Endothelial cell of umbilical vein (primary cell): Measurements from ENCODE around the gene PIK3R2.

Experiments used
- CTCF ChIP-seq, 2 donors: IDR thresholded peaks; 1 replicate in 1 of 2; 2 replicates in 1 of 2; pipeline ENCODE4 v1.5.1; 2011; ENCODE audit warnings: low read length in 2 of 2, mild to moderate bottlenecking in 2 of 2, moderate library complexity in 2 of 2, control low read depth in 1 of 2, inconsistent platforms in 1 of 2, low read depth in 1 of 2; ENCODE audit not compliant: insufficient read depth in 1 of 2; ENCODE audit errors: extremely low read depth in 1 of 2
- EZH2 ChIP-seq: IDR thresholded peaks from 2 replicates; pipeline ENCODE4 v1.6.1; 2012; ENCODE audit warnings: borderline replicate concordance, low read depth, mild to moderate bottlenecking, moderate library complexity, low read length, inconsistent platforms; ENCODE audit not compliant: severe bottlenecking
- FOS ChIP-seq: IDR thresholded peaks from 2 replicates; pipeline ENCODE4 v1.6.1; 2011; ENCODE audit warnings: mild to moderate bottlenecking, low read length, moderate library complexity, borderline replicate concordance; ENCODE audit not compliant: insufficient read depth
- JUN ChIP-seq: IDR thresholded peaks from 2 replicates; pipeline ENCODE4 v1.6.1; 2011; ENCODE audit warnings: borderline replicate concordance, low read depth; ENCODE audit not compliant: insufficient read length, insufficient read depth
- MAX ChIP-seq: IDR thresholded peaks from 2 replicates; pipeline ENCODE4 v1.6.1; 2011; ENCODE audit not compliant: insufficient read depth, insufficient read length
- POLR2A ChIP-seq: IDR thresholded peaks from 2 replicates; pipeline ENCODE4 v1.6.1; 2012; ENCODE audit warnings: low read depth, mild to moderate bottlenecking, control low read depth, low read length
- POLR2AphosphoS5 ChIP-seq: IDR thresholded peaks from 2 replicates; pipeline ENCODE4 v1.6.1; 2012; ENCODE audit warnings: low read depth, mild to moderate bottlenecking, control low read depth, low read length, moderate library complexity; ENCODE audit not compliant: insufficient read depth

GRCh38 chr19:18121166-18121565 lies 31.8 kb upstream of the PIK3R2 start:
- TF ChIP-seq CTCF (IDR thresholded peaks at IDR 0.05; ENCODE audit: extremely low read depth in 1 of 2, insufficient read depth in 1 of 2, low read depth in 1 of 2, low read length in 2 of 2) = no peak
- no peak for TF ChIP-seq JUN
- TF ChIP-seq POLR2AphosphoS5 = no peak
- TF ChIP-seq POLR2A = no peak
- no peak for TF ChIP-seq MAX
- no peak for TF ChIP-seq FOS
- TF ChIP-seq EZH2 = no peak
